HS-27A (cell line): ENCODE results near the gene CCDC191.

Experiments used
- DNase-seq: peaks from one replicate; pipeline ENCODE4 v3.0.0-alpha.2; 2012; ENCODE audit warnings: low read depth, missing footprints

Gene CCDC191, protein sequence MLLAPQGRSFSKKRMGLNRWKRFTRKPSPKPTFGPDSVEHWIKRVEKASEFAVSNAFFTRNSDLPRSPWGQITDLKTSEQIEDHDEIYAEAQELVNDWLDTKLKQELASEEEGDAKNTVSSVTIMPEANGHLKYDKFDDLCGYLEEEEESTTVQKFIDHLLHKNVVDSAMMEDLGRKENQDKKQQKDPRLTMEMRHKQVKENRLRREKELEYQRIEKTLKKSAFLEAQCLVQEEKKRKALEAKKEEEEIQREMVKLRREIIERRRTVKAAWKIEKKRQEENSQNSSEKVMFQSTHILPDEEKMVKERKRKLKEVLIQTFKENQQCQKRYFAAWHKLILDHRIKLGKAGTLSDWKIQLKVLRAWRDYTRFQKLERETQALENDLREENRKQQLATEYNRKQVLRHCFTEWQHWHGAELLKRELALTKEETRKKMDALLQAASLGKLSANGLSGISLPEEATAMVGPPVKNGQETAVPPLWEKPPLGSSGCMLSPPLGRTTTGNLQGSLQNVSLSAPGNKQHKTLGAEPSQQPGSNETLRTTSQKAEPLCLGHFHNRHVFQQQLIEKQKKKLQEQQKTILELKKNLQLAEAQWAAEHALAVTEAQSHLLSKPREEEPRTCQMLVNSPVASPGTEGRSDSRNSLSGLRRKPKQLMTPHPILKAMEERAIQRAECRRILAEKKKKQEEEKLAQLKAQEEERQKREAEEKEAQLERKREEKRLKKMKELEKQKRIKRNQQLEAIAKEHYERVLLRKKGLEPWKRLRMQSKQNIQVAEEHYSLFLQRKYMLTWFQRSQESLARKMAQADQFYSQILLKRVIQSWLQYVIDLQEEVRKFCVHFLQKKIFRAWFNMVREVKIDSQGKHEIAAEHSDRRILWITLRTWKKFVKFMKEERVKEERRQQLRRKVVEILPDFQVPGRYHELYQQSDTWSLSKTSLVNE

DNA sequence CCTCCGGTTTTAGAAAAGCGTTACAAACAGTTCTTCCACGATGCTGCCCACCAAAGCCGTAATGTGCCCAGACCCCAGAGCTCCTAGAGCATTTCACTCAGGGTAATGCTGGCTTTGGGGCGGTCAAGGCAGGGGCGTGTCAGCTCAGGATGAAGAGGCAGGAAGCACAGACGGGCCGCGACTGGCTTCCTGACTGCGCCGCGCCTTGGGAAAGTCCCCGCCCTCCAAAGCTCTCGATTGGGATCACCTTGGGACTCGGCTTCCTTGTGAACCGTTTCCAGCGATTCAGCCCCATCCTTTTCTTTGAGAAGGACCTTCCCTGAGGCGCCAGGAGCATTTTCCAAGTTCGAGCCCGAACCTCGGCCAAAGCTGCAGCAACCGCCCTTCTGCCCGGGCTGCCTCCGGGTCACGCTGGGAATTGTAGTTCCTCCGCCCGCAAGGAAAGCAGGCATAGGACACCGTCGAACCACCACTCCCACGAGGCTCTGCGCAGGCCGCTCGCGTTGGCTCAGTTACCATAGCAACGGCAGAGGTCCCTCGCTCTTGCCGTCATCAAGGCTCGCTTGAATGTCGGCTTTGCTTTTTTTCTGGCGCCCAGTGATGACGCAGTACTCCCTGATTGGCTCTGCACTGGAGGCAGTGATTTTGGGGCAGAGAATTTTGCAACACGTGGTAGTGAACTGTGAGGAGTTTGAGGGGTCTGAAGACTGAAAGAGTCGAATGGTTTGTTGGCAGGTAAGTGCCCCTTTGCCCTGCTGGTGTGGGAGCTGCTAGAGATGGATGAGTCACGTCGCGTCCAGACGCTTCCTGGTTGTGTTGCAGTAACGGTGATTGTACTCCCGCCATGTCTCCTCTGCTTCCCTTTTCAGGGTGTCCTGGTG is at the start of gene CCDC191, which contains the start of gene QTRT2:
TSS of gene CCDC191 (minus strand) at position 397 of the 881 bp plus-strand sequence. CDS start at position 337, 60 bp downstream.
TSS of gene QTRT2 (plus strand) at position 608 of the 881 bp plus-strand sequence. CDS start 8,521 bp downstream, outside the sequence.
- DNase-seq: peak; percentile 98

DNA sequence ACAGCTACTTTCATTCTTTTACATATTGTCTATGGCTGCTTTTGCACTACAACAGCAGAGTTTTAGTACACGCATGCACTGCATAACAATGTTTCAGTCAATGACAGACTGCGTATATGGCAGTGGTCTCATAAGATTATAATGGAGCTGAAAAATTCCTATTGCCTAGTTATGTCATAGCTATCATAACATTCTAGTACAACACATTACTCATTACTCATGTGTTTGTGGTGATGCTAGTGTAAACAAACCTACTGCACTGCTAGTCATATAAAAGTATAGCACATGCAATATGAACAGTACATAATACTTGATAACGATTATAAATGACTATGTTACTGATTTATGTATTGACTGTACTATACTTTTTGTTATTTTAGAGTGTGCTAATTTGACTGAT is 48.1 kb upstream of the CCDC191 start:
- no peak for DNase-seq

DNA sequence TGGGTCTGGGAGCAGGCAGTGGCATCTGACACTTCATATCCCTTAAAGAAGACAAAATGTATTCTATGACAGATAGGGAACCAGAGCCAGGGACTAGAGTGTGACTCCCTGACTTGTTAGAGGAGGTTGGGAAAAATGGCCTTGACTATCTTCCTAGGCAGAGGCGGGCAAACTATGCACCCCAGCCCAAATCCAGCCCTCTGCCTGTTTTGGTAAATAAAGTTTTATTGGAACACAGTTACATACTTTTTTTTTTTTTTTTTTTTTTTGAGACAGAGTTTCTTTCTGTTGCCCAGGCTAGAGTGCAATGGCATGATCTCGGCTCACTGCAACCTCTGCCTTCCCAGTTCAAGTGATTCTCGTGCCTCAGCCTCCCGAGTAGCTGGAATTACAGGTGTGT is 47.5 kb upstream of the CCDC191 start:
- DNase-seq: no peak

DNA sequence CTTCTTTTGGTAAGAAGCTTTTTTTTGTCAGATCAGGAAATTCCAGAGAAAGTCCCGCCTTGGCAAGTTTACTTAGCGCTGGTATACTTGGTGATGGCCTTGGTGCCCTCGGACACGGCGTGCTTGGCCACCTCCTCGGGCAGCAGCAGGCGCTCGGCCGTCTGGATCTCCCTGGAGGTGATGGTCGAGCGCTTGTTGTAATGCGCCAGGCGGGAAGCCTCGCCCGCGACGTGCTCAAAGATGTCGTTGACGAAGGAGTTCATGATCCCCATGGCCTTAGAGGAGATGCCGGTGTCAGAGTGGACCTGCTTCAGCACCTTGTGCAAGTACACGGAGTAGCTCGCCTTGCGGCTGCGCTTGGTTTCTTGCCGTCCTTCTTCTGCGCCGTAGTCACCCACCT is 46.9 kb upstream of the CCDC191 start:
- no peak for DNase-seq

DNA sequence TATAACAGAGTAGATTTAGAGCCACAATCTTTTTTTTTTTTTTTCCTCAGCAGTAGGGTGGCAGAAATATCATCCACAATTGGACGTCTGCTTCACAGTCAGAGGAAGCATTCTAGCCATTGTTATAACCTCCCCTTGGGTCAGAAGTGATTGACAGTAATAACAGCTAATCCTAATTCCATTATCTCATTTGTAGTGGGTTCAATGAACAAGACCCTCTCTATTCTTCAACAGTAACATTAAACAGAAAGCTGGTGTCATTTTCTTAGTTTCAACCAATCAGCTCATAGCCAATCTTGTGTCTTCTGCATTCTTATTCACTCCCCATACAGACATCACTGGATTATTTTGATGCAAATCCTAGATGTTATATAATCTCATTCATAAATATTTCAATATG is 44.8 kb upstream of the CCDC191 start:
- DNase-seq: no peak

DNA sequence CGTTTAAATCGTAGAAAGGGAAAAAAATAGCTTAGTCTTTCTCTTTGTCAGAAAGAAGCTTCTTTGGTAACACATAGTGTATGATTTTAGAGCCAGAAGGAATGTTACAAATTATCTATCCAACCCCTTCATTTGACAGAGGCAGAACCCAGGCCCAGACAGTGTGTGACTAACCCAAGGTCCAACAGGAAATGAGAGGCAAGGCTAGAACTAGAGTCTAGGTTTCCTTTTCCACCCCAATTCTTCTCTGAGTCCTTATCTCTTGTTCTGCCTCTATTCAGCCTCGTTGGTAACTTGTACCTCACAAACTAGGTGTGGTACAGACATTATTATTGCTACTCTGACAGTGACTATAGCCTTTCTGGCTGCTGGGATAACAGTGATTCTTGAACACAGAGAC is 39.5 kb upstream of the CCDC191 start:
- no peak for DNase-seq

DNA sequence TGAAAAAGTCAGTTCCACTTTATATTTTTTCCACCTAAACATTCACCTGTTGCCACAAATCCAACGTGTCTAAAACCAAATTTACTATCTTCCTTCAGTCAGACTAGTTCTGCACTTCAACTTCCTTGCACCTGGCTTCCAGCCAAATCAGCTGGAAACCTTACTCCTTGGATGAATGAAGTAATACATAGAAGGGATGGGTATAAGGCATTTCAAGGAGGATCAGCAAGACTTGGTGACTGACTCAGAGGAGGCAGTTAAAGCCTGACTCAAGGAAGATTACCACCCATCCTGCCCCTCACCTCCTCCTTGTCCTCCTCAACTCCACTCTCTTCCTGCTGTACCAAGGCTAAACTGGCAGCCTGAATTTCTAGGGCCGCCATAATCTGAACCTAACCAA is 37.3 kb upstream of the CCDC191 start:
- DNase-seq: peak; percentile 61

DNA sequence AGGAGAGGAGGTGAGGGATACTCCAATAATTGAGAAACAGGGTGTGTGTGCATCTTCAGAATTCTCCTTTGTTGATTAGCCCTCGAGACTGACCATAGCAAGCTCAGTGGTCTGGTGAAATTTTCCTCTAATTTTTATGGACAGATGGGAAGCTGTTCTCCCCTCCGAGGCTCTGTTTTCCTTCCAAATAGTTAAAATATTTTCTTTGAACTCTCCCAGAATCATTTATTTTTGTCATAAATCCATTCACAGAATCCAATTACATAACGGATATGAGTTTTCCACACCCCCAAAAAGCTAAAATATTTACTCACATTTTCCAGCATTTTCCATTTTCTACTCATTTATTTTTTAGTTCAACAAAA is 36.7 kb upstream of the CCDC191 start:
- DNase-seq: no peak

DNA sequence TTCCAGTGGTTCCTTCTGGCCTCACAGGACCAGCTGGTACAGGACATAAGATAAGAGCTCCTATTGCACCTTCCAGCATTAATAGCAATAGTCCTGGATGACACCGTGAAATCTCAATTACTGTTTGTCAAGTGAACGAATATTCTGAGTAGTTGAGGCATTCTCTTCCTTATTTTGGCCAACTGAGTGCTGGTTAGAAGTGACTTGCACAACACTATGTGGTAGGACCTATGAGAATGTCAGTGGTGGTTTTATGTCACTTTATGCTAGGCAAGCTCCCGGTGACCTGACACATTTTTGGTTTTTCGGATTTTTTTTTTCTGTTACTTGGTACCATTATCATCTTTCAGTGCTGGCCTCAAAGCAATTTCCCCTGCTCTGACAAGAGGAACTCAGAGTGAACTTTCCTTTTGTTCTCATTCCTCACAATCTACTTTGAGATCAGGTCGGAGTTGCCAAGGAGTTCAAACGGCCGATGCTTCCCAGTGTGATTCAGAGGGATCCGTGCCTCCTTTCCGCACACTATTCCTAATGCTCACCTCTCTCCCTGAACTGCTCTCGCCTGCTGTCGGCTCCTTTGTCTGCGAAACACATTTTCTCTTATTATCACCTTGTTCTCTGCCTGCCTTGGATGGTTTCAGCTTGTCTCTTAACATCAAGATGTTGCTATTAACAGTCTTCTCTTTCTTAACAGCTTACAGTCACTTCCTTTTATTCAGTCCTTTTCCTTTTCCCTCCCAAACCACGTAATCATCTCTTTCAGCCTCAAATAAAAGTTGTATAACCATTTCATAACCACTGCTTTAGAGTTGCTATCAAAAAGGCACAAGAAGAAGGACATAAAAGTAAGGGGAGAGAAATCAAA is 36.1 kb upstream of the CCDC191 start:
- no peak for DNase-seq

DNA sequence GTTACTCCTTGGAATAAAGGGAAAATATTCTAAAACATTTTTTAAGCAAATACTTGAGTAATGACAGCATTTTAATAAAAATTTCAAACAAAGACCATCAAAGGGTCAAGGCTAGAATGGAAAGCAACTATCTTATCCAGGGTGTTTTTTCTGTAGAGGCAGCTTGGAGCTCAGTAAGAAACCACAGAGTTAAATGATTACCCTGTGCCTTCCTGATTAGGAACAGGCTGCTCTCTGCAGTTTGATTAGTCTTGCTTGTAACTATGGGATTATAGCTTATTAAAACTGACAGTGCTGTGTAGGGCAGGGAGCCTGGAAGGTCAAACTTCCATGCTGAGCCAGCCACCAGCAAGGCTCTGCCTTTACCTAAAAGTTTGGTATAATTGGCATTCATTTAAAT is 33.3 kb upstream of the CCDC191 start:
- no peak for DNase-seq

DNA sequence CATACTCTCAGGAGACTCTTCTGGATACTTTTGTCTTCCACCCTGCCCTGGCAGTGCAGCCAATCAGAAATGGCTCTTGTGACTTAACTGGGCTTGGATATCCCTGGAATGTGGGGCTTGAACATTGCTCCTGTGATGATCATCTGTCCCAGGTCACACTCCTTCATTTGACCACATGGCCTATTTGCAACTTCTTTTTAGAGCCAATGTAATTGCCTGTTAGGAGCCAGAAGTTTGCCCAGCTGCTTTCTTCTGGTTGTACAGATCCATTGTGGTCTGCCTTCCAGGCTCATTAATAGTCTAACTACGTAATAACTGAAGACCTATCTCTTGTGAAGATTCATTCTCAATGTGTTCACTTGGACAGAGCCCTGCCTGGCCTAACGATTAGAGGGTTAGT is 30.0 kb upstream of the CCDC191 start:
- DNase-seq: no peak

DNA sequence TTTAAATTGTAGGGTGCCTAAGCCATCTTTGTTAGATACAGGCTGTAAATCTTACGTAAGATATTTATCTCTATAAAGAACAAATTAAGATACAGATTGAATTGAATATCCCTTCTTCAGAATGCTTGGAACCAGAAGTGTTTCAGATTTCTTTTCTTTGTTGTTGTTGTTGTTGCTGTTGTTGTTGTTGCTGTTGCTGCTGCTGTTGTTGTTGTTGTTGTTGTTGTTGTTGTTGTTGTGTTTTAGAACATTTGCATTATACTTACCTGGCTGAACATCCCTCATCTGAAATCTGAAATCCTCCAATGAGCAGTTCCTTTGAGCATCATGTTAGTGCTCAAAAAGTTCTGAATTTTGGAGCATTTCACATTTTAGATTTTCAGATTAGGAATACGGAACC is 26.8 kb upstream of the CCDC191 start:
- DNase-seq: no peak

DNA sequence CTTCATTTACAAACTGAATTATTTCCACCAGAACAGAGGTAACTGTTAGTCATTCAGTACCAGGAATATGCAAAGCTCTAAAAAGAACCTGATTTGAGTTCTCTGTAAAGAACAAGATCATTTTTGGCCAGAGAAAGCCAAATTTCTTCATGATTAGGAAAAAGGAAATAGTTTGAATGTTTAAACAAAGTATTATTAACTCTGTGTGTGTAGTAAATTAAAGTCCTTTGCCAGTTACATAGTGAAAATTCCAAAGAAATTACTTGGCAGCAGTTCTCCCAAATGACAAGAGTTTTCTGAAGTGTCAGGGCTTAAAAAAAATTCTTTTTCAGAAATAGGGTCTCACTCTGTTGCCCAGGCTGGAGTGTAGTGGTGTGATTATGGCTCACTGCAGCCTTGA is 24.7 kb upstream of the CCDC191 start:
- DNase-seq: no peak

DNA sequence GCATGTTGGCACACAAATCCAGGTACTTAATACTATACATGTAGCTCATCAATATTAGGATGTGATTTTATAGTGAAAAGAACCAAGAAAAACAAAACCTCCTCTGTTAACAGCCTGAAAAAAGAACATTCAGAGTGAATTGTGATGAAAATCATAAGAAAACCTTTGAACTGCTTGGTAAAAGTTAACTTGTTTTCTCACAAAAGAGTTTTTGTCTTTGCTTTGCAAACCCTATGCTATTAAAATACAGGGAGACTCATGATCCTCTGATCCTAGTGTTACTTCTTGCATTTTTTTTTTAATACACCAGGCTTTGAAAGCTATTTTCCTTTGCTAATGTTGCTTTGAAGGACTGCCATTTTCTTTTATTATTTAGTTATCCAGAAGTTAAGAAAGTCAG is 23.9 kb upstream of the CCDC191 start:
- DNase-seq: no peak

DNA sequence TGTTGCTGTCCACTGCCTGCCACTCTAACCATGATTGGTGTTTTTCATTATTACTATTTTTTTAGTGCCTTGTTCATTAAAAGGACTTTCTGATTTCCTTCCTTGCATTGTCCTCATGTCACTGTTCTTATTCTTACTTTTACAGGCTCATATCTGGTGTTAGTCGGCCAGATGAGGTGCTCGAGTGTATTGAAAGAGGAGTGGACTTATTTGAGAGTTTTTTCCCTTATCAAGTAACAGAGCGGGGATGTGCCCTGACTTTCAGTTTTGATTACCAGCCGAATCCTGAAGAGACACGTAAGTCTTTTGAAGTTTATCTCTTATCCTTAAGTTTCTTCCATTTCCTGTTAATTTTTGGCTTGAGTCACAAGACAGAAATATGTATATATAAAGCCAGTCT is 23.4 kb upstream of the CCDC191 start:
- no peak for DNase-seq

DNA sequence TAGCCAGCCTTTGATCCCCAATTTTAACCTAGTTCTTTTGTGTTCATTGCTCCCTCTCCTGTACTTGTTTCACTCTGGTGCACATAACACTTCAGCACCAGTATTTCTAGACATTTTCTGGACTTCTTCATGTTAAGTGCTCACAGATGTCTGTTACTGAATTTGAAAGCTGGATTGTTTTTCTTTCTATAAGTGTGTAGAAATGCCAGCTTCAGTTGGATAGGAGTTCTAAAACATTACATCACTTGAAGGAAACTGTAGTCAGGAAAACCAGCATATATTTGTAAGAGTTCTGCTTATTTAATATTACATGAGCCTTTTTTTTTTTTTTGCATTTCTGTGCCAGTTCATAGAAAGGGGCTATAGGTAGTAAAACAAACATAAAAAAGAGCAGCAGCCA is 21.8 kb upstream of the CCDC191 start:
- no peak for DNase-seq

DNA sequence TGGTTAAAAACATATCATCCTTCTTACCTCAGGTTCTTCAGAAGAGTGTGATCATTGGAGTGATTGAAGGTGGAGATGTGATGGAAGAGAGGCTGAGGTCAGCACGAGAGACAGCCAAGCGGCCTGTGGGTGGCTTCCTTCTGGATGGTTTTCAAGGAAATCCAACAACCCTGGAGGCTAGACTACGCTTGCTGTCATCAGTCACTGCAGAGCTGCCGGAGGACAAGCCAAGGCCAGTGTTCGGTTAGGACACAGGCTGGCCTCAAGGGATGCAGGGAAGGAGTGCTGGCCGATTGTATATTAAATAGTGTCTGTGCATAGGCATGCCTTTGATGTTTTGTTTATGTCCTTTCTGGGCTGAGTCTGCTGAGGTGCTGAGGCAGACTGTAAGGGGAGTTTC is 20.4 kb upstream of the CCDC191 start:
- DNase-seq: no peak

DNA sequence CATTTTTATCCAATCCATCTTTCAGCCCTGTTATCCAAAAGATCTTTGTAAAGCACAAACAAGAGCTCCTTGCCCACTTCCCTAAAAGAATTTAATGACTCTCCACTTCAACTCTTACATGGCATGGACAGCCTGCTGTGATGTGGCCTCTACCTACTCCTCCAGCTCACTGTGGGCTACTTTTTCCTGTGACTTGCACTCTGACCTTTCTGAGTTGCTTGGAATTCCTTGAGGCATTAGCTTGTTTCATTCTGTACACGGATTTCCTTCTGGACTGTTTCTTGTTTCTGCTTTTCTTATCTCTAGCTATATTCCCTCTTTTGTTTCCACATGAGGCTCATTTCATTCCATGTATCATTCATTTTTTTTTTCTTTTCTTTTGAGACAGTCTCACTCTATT is 15.5 kb upstream of the CCDC191 start:
- no peak for DNase-seq

DNA sequence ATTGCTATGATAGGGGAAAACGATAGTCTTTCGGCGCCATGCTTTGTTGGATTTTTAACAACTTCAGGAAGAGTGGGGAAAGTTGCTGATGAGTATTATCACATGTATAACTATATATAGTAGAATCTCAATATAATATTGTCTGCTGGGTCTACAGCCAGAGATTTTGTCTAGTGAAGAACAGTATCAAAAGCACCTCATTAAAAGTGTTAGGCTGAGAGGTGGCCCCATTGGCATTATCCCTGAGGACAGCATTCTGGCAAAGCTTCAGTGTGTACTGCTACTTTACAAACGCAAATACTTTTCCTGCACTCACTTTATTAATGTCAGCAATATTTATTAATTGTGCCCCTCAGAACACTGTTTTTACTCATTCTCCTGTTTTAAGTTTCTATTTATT is 12.0 kb upstream of the CCDC191 start:
- DNase-seq: no peak

DNA sequence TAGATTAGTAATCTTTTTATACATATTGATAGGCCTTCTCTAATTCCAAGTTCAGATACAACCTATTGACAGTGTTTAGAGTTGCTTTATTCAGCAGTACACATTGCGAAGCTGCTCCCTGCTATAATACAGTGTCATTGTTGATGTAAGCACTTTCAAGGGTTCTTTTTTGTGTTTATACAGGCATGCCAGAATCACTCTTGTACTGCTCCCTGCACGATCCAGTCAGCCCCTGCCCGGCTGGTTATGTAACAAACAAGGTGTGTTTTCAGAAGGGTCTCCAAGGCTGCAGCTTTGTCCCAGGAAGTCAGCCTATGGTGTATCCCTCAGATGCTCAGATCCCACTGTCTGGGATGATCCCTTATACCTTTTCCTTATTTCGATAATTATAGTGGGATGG is 11.5 kb upstream of the CCDC191 start:
- DNase-seq: no peak
